GM12864 (cell line): Measurements from ENCODE around the gene EIF2S3.

Source experiments
- DNase-seq: peaks from one replicate; pipeline ENCODE4 v3.0.0-alpha.2; 2011; ENCODE audit warnings: low read depth
- H3K4me3 ChIP-seq: 2 replicates; pipeline ENCODE4 v1.5.1; 2011; ENCODE audit warnings: mild to moderate bottlenecking, low read depth, low read length, control low read depth
- CTCF ChIP-seq: IDR thresholded peaks from 2 replicates; pipeline ENCODE4 v1.5.1; 2011; ENCODE audit warnings: low read depth, mild to moderate bottlenecking, moderate library complexity, low read length, control low read depth, inconsistent platforms; ENCODE audit errors: missing control alignments

EIF2S3 gene

GRCh38 chrX:24054182-24055042, at the start of gene EIF2S3:
EIF2S3 (plus strand) TSS chrX:24054956; CDS start chrX:24054969, 13 bp downstream.
- DNase-seq: peak; percentile 92
- no peak within 1 kb of the TSS for H3K4me3 ChIP-seq
- TF ChIP-seq CTCF: peak; percentile 62

- no peak for DNase-seq
- no peak for TF ChIP-seq CTCF
These were observed 49.7 kb upstream of the EIF2S3 start for GRCh38 chrX:24005028-24005427.

GRCh38 chrX:24005867-24006266, 48.9 kb upstream of the EIF2S3 start:
- H3K4me3 ChIP-seq: no peak overlapping the region
- no peak for TF ChIP-seq CTCF
- DNase-seq: no peak

More at GRCh38 chrX:24005028-24005427, 49.7 kb upstream of the EIF2S3 start:
- no peak overlapping the region for H3K4me3 ChIP-seq

GRCh38 chrX:24012266-24012665, 42.5 kb upstream of the EIF2S3 start:
- no peak for TF ChIP-seq CTCF
- no peak overlapping the region for H3K4me3 ChIP-seq
- no peak for DNase-seq

- no peak for TF ChIP-seq CTCF
- no peak for DNase-seq
- peak overlapping the region; percentile 11; the same call in 1 of the 2 replicates for H3K4me3 ChIP-seq
These were observed 40.3 kb upstream of the EIF2S3 start for GRCh38 chrX:24014388-24015018.

GRCh38 chrX:24017674-24018073, 37.1 kb upstream of the EIF2S3 start:
- TF ChIP-seq CTCF: no peak
- DNase-seq: no peak
- H3K4me3 ChIP-seq: no peak overlapping the region
